SIG-M5 treated with dmso at 0.1 percent for 504 hours (cell line): ENCODE measurements around the gene GPC2.
"Not testable (repeated sequence)": the region's sequence is repeated elsewhere in the genome, so short reads cannot be mapped to it uniquely, and the experiment has no call there.

ENCODE experiments used
- DNase-seq: peaks from one replicate; lab custom pipeline; 2025; ENCODE audit not compliant: unreplicated experiment; lab: John Stamatoyannopoulos, UW

GPC2 gene

GRCh38 chr7:100153708-100154535, 23.3 kb downstream of the GPC2 start:
- no peak for DNase-seq

- no peak for DNase-seq
Observed at GRCh38 chr7:100152937-100153666, 24.1 kb downstream of the GPC2 start.

GRCh38 chr7:100152404-100152803, 24.8 kb downstream of the GPC2 start:
- DNase-seq: peak; percentile 90

- DNase-seq: peak; percentile 99
Observed at GRCh38 chr7:100148559-100149328, 28.4 kb downstream of the GPC2 start, which contains the start of gene LAMTOR4. TSS of gene LAMTOR4 (plus strand) at chr7:100148918. CDS start at chr7:100148973, 55 bp downstream.

GRCh38 chr7:100148225-100148558, 29.0 kb downstream of the GPC2 start:
- no peak for DNase-seq

GRCh38 chr7:100147278-100147677, 29.9 kb downstream of the GPC2 start:
- DNase-seq: no peak

GRCh38 chr7:100146350-100146749, 30.8 kb downstream of the GPC2 start:
- peak; percentile 54 for DNase-seq

GRCh38 chr7:100142461-100142860, 34.7 kb downstream of the GPC2 start:
- no peak for DNase-seq

- DNase-seq: no peak
Observed at GRCh38 chr7:100141555-100141949, 35.6 kb downstream of the GPC2 start.

- DNase-seq: no peak
Observed at GRCh38 chr7:100137851-100138760, 39.1 kb downstream of the GPC2 start.

- peak; percentile 62 for DNase-seq
Observed at GRCh38 chr7:100132697-100133151, 44.5 kb downstream of the GPC2 start.

GRCh38 chr7:100132126-100132525, 45.1 kb downstream of the GPC2 start:
- no peak for DNase-seq

- peak; percentile 43 for DNase-seq
Observed at GRCh38 chr7:100130608-100131453, 46.4 kb downstream of the GPC2 start.

- not testable (repeated sequence) for DNase-seq
Observed at GRCh38 chr7:100130220-100130607, 47.0 kb downstream of the GPC2 start.

GRCh38 chr7:100128637-100128963, 48.6 kb downstream of the GPC2 start:
- no peak for DNase-seq

- DNase-seq: no peak
Observed at GRCh38 chr7:100127866-100128636, 49.1 kb downstream of the GPC2 start.

- peak; percentile 93 for DNase-seq
Observed at GRCh38 chr7:100126931-100127865, 50.0 kb downstream of the GPC2 start, which contains the start of gene MBLAC1. TSS of gene MBLAC1 (plus strand) at chr7:100126967. CDS start at chr7:100127396, 429 bp downstream.
